Measurements from ENCODE around the gene TP73.
"Not testable (repeated sequence)": the region's sequence is repeated elsewhere in the genome, so short reads cannot be mapped to it uniquely, and the experiment has no call there.

The TP73 gene

GRCh38 chr1:3745590-3746381 is 93.5 kb downstream of the TP73 start:
- POLR2A ChIA-PET, result no interaction called here
- TF ChIP-seq CTCF (IDR thresholded peaks at IDR 0.05; ENCODE audit: control extremely low read depth, extremely low read depth, low read depth, missing control alignments), result no peak
- CTCF ChIA-PET, result no interaction called here
- DNase-seq (ENCODE audit: extremely low spot score), result no peak

GRCh38 chr1:3746389-3746829 is 94.1 kb downstream of the TP73 start:
- no peak for TF ChIP-seq CTCF (IDR thresholded peaks at IDR 0.05; ENCODE audit: control extremely low read depth, extremely low read depth, low read depth, missing control alignments)
- ChIA-PET POLR2A (no interaction called here), CTCF (no interaction called here)
- DNase-seq (ENCODE audit: extremely low spot score), result no peak

- no peak for TF ChIP-seq CTCF (IDR thresholded peaks at IDR 0.05; ENCODE audit: control extremely low read depth, extremely low read depth, low read depth, missing control alignments)
- peak; percentile 97 for DNase-seq (ENCODE audit: extremely low spot score)
- ChIA-PET CTCF (no interaction called here), POLR2A (no interaction called here)
Measured at GRCh38 chr1:3746830-3747521, 94.7 kb downstream of the TP73 start.

- CTCF ChIA-PET, result no interaction called here
Measured at GRCh38 chr1:3747522-3747848, 95.2 kb downstream of the TP73 start.

GRCh38 chr1:3747903-3748302 is 95.6 kb downstream of the TP73 start:
- ChIA-PET CTCF (interaction anchor here (1.3 kb wide), 1 partner anchor 23 kb away, joined by 5 read pairs; no protein-coding TSS in a partner anchor), POLR2A (no interaction called here)
- no peak for DNase-seq (ENCODE audit: extremely low spot score)
- TF ChIP-seq CTCF (IDR thresholded peaks at IDR 0.05; ENCODE audit: control extremely low read depth, extremely low read depth, low read depth, missing control alignments), result no peak

More at GRCh38 chr1:3747522-3747848, 95.2 kb downstream of the TP73 start:
- TF ChIP-seq CTCF (IDR thresholded peaks at IDR 0.05; ENCODE audit: control extremely low read depth, extremely low read depth, low read depth, missing control alignments), result no peak
- POLR2A ChIA-PET, result no interaction called here
- no peak for DNase-seq (ENCODE audit: extremely low spot score)

GRCh38 chr1:3748316-3748900 is 96.1 kb downstream of the TP73 start:
- DNase-seq (ENCODE audit: extremely low spot score); POLR2A ChIA-PET: not testable (repeated sequence)
- CTCF ChIA-PET, result interaction anchor here (1.2 to 1.3 kb wide), 2 partner anchors 11 to 24 kb away, joined by 3 to 5 read pairs; no protein-coding TSS in a partner anchor

GRCh38 chr1:3749512-3749911 is 97.2 kb downstream of the TP73 start:
- ChIA-PET POLR2A (no interaction called here), CTCF (interaction anchor here (1.0 to 1.2 kb wide), 2 partner anchors 10 to 27 kb away, joined by 3 to 4 read pairs; no protein-coding TSS in a partner anchor)
- DNase-seq (ENCODE audit: extremely low spot score), result no peak
- TF ChIP-seq CTCF (IDR thresholded peaks at IDR 0.05; ENCODE audit: control extremely low read depth, extremely low read depth, low read depth, missing control alignments), result no peak
